H9 (cell line): ENCODE data around the gene PUM1. TPM values are rescaled to one million over a fixed set of nuclear protein-coding genes. Genes with fewer than 3 reads are reported as not detected.

Experiments used
- DNase-seq: peaks from one replicate; pipeline ENCODE4 v3.0.0-alpha.2; 2017
- H2AFZ ChIP-seq: one replicate; pipeline ENCODE4 v1.6.1; 2013; ENCODE audit warnings: mild to moderate bottlenecking, low read length, control low read depth, moderate library complexity
- H2AK5ac ChIP-seq: 2 replicates; pipeline ENCODE4 v1.6.1; 2013; ENCODE audit warnings: low read length, control low read depth, mixed read lengths; ENCODE audit not compliant: insufficient read length
- H2BK120ac ChIP-seq: one replicate; pipeline ENCODE4 v1.6.1; 2013; ENCODE audit warnings: low read depth, mild to moderate bottlenecking, low read length, control low read depth, inconsistent platforms; ENCODE audit not compliant: poor library complexity, severe bottlenecking
- H2BK12ac ChIP-seq: 2 replicates; pipeline ENCODE4 v1.6.1; 2013; ENCODE audit warnings: low read length, control low read depth, mixed read lengths, low read depth; ENCODE audit not compliant: insufficient read length
- H2BK15ac ChIP-seq: 2 replicates; pipeline ENCODE4 v1.6.1; 2013; ENCODE audit warnings: low read depth, low read length, control low read depth
- H2BK20ac ChIP-seq: one replicate; pipeline ENCODE4 v1.6.1; 2013; ENCODE audit warnings: low read depth, mild to moderate bottlenecking, low read length, control low read depth, inconsistent platforms; ENCODE audit not compliant: poor library complexity, severe bottlenecking
- H2BK5ac ChIP-seq: 2 replicates; pipeline ENCODE4 v1.6.1; 2013; ENCODE audit warnings: low read length, control low read depth, mixed read lengths; ENCODE audit not compliant: insufficient read length
- H3K14ac ChIP-seq: 2 replicates; pipeline ENCODE4 v1.6.1; 2013; ENCODE audit warnings: low read length, control low read depth; ENCODE audit not compliant: insufficient read depth
- H3K18ac ChIP-seq: 2 replicates; pipeline ENCODE4 v1.6.1; 2013; ENCODE audit warnings: low read depth, mild to moderate bottlenecking, mixed read lengths, low read length, control low read depth; ENCODE audit not compliant: insufficient read length
- H3K23ac ChIP-seq: 2 replicates; pipeline ENCODE4 v1.6.1; 2013; ENCODE audit warnings: low read length, control low read depth, mixed read lengths, low read depth; ENCODE audit not compliant: insufficient read length
- H3K23me2 ChIP-seq: 2 replicates; pipeline ENCODE4 v1.6.1; 2013; ENCODE audit warnings: low read depth, mild to moderate bottlenecking, mixed read lengths, low read length, control low read depth; ENCODE audit not compliant: insufficient read length, poor library complexity, severe bottlenecking
- H3K27ac ChIP-seq: 2 replicates; pipeline ENCODE4 v1.5.1; 2013; ENCODE audit warnings: low read length, control low read depth, mixed read lengths, low read depth; ENCODE audit not compliant: insufficient read length
- H3K27me3 ChIP-seq: 2 replicates; pipeline ENCODE4 v1.6.1; 2013; ENCODE audit warnings: low read length, control low read depth, inconsistent platforms; ENCODE audit not compliant: insufficient read depth
- H3K4ac ChIP-seq: 2 replicates; pipeline ENCODE4 v1.6.1; 2013; ENCODE audit warnings: low read depth, mild to moderate bottlenecking, control low read depth, inconsistent platforms, low read length, moderate library complexity
- H3K4me1 ChIP-seq: 2 replicates; pipeline ENCODE4 v1.6.1; 2013; ENCODE audit warnings: low read length, control low read depth, inconsistent platforms; ENCODE audit not compliant: insufficient read depth
- H3K4me2 ChIP-seq: 2 replicates; pipeline ENCODE4 v1.6.1; 2013; ENCODE audit warnings: low read length, control low read depth, mixed read lengths; ENCODE audit not compliant: insufficient read length, insufficient read depth
- H3K56ac ChIP-seq: 2 replicates; pipeline ENCODE4 v1.6.1; 2013; ENCODE audit warnings: low read depth, mild to moderate bottlenecking, mixed read lengths, low read length, control low read depth; ENCODE audit not compliant: insufficient read length
- H3K79me1 ChIP-seq: 2 replicates; pipeline ENCODE4 v1.6.1; 2013; ENCODE audit warnings: low read depth, mild to moderate bottlenecking, moderate library complexity, low read length, control low read depth, inconsistent platforms; ENCODE audit not compliant: insufficient read depth, poor library complexity, severe bottlenecking
- H3K79me2 ChIP-seq: 2 replicates; pipeline ENCODE4 v1.6.1; 2013; ENCODE audit warnings: low read length, control low read depth, inconsistent platforms; ENCODE audit not compliant: insufficient read depth
- H3K9ac ChIP-seq: 2 replicates; pipeline ENCODE4 v1.6.1; 2013; ENCODE audit warnings: low read length, control low read depth, mixed read lengths; ENCODE audit not compliant: insufficient read length; ENCODE audit errors: extremely low read depth
- H3K9me3 ChIP-seq: one replicate; pipeline ENCODE4 v1.6.1; 2013; ENCODE audit warnings: low read depth, low read length, inconsistent platforms; ENCODE audit not compliant: control insufficient read depth
- H3T11ph ChIP-seq: one replicate; pipeline ENCODE4 v1.6.1; 2013; ENCODE audit warnings: mild to moderate bottlenecking, low read length, control low read depth, inconsistent platforms
- H4K20me1 ChIP-seq: one replicate; pipeline ENCODE4 v1.6.1; 2013; ENCODE audit not compliant: control insufficient read depth, insufficient read length, insufficient read depth
- H4K5ac ChIP-seq: 2 replicates; pipeline ENCODE4 v1.6.1; 2013; ENCODE audit warnings: low read depth, mild to moderate bottlenecking, mixed read lengths, low read length, control low read depth; ENCODE audit not compliant: insufficient read length
- H4K8ac ChIP-seq: replicated peaks from 2 replicates; pipeline ENCODE4 v1.6.1; 2013; ENCODE audit warnings: low read length, control low read depth, mixed read lengths, low read depth; ENCODE audit not compliant: insufficient read length
- H4K91ac ChIP-seq: 2 replicates; pipeline ENCODE4 v1.6.1; 2013; ENCODE audit warnings: low read depth, mild to moderate bottlenecking, moderate library complexity, mixed read lengths, low read length, control low read depth; ENCODE audit not compliant: insufficient read length
- H3K27ac Mint-ChIP-seq, 3 experiments: 2 replicates in 2 of 3; 3 replicates in 1 of 3; pipeline ENCODE4 v1.8.0; 2020 to 2021; ENCODE audit warnings: mixed read lengths in 3 of 3, mild to moderate bottlenecking in 1 of 3, moderate library complexity in 1 of 3
- H3K27me3 Mint-ChIP-seq: 2 replicates; pipeline ENCODE4 v1.8.0; 2021; ENCODE audit warnings: low read depth, mild to moderate bottlenecking, moderate library complexity, mixed read lengths
- H3K36me3 Mint-ChIP-seq, 3 experiments: 2 replicates in 2 of 3; 3 replicates in 1 of 3; pipeline ENCODE4 v1.8.0; 2020 to 2021; ENCODE audit warnings: low read depth in 3 of 3, mixed read lengths in 3 of 3; ENCODE audit not compliant: insufficient read depth in 1 of 3
- H3K4me1 Mint-ChIP-seq, 2 experiments: 2 replicates each; pipeline ENCODE4 v1.8.0; 2020; ENCODE audit warnings: mixed read lengths in 2 of 2
- H3K4me3 Mint-ChIP-seq, 2 experiments: 2 replicates in 1 of 2; 3 replicates in 1 of 2; pipeline ENCODE4 v1.8.0; 2020 to 2021; ENCODE audit warnings: mild to moderate bottlenecking in 2 of 2, mixed read lengths in 2 of 2, moderate library complexity in 1 of 2
- H3K9me3 Mint-ChIP-seq, 2 experiments: 2 replicates in 1 of 2; 3 replicates in 1 of 2; pipeline ENCODE4 v1.8.0; 2020; ENCODE audit warnings: mild to moderate bottlenecking in 2 of 2, mixed read lengths in 2 of 2, moderate library complexity in 1 of 2
- CTCF ChIP-seq: fragments of 200-600 bp; sonication (generic); conservative IDR thresholded peaks from 3 replicates; pipeline ENCODE4 v1.8.0; 2021; ENCODE audit warnings: antibody characterized with exemption, mild to moderate bottlenecking
- WGBS: extraction: QIAGEN DNeasy Blood & Tissue Kit; methylation state at CpG from one replicate; pipeline ENCODE4 v1.1.7; 2013; ENCODE audit warnings: missing lambda C conversion rate, low lambda C conversion rate, mixed read lengths; ENCODE audit not compliant: insufficient read length; ENCODE audit errors: extremely low coverage; 5-methylcytosine and 5-hydroxymethylcytosine counted together
- total RNA-seq: library from RNA; stranded (reverse); gene quantifications from 2 replicates; pipeline ENCODE4 v1.2.1, GENCODE V29; 2021

Gene PUM1
- total RNA-seq, 1 experiment from 2014 or later = 164 TPM

GRCh38 chr1:31099293-31100032 lies 33.9 kb upstream of the PUM1 start:
- Histone ChIP-seq H3K14ac (no peak overlapping the region), H4K91ac (no peak overlapping the region), H2AK5ac (no peak overlapping the region), H3K79me2 (no peaks in the 10 kb centered on the region), H3K9me3 (no peaks in the 10 kb centered on the region), H3K27me3 (no peaks in the 10 kb centered on the region), H2AFZ (no peak overlapping the region), H3K18ac (no peak overlapping the region), H2BK120ac (no peak overlapping the region), H3K9ac (no peak overlapping the region), H3K4me2 (no peak overlapping the region), H2BK12ac (no peak overlapping the region), H3T11ph (no peak overlapping the region), H3K79me1 (no peaks in the 10 kb centered on the region), H4K20me1 (no peaks in the 10 kb centered on the region), H3K23me2 (no peaks in the 10 kb centered on the region), H3K23ac (no peak overlapping the region), H4K5ac (no peak overlapping the region), H3K4me1 (no peaks in the 10 kb centered on the region), H2BK20ac (no peak overlapping the region), H3K27ac (no peak overlapping the region), H4K8ac (no peak overlapping the region), H3K56ac (no peak overlapping the region), H3K4ac (no peak overlapping the region), H2BK5ac (no peak overlapping the region), H2BK15ac (no peak overlapping the region)
- no CpG with 5 or more reads among the region's 6 CpGs for WGBS
- Mint-ChIP-seq H3K27ac (peak overlapping the region in 2 of 3 experiments; percentile 12 to 75; a peak in 1 of 7 replicates), H3K9me3 (no peaks in the 10 kb centered on the region), H3K4me1 (peaks cover 0 to 6% of the 10 kb centered on the region in 2 experiments; a peak in 3 of 4 replicates), H3K36me3 (no peaks in the 10 kb centered on the region), H3K27me3 (no peaks in the 10 kb centered on the region), H3K4me3 (no peak overlapping the region)
- DNase-seq = no peak
- no peak for TF ChIP-seq CTCF
